ENCODE results near the gene AK6.
"Not testable (repeated sequence)": the region's sequence is repeated elsewhere in the genome, so short reads cannot be mapped to it uniquely, and the experiment has no call there.

The AK6 gene

DNA sequence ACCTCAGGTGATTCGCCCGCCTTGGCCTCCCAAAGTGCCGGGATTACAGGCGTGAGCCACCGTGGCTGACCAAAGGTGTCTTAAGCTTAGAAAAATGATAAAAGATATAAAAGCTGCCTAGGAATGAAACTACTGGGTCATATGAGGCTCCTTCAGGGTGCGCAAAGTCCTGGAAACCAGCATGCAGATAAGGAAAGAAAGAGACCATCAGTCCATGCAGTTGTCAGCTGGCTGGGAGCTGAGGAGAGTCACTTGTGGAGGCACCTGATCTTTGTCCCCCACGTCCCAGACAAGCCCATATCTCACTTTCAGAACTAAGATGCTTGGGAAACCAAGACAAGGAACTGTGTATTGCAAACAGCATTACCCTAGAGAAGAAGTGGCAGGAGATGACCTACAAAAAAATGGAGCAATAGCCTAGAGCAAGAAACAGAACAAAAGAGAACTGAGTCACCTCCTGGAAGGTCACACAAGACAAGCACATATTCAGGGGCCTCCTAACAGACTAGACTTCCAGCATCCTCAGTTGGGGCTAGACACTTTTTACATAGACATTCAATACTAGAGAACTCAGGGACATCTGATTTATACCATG lies 33.9 kb downstream of the AK6 start:
- no peak for DNase-seq (ENCODE audit: low read depth in 2 of 2)

DNA sequence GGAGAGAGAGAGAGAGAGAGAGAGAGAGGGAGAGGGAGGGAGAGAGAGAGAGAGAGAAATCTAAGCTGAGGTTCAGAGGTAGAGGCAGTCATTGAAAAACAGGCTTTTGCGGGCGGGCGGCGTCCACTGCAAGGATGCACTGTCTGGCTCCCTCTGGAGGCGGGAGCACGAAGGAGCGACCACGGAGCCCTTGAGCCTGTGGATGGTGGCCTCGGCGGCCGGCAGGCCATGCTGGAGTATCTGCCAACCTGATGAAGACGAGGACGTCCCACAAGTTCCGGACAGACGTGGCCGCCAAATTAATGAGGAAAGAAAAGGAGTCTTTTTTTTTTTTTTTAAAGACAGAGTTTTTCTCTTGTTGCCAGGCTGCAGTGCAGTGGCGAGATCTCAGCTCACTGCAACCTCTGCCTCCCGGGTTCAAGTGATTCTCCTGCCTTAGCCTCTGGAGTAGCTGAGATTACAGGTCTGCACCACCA lies 34.5 kb downstream of the AK6 start:
- peak; percentile 35 to 48 for DNase-seq (ENCODE audit: low read depth in 2 of 2)

- DNase-seq (ENCODE audit: low read depth in 2 of 2) = not testable (repeated sequence)
Measured at GRCh38 chr5:69333668-69334315, 35.5 kb downstream of the AK6 start.

DNA sequence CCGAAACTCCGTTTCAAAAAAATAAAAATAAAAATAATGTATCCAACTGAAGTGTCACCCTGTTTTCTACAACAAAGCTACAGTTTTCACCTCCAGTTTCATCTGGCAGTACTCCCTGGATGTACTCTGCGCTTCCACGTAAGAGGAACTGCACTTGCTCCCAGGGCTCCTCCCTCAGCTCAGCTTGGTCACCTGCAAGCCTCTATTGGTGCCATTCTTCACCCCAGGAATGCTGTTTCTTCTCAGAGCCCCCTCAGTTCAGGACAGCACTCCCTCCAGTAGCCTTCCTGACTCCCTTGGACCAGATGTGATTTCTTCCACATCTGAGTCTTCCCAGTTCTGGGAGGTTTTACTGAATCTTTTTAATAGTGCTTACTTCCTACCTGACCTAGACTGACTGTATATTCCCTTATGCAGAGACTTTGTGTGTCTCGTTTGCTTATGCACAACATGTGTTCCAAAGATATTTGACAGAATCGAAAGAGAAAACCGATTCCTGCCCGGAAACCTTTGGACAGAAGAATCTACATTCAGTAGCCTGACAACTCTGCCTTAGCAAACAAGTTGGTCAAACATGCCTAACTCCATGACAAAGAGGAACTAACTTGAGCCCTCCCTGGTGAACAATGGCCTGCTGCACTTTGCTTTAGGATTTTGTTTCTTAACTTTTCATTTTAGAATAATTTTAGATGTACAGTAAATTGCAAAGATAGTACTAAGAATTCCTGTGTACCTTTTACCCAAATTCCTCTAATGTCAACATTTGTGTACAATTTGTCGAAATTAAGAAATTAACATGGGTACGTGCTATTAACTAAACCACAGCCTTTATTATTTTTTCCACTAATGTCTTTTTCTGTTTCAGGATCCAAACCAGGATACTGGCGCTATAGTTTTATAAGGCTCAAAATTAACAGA lies 37.5 kb downstream of the AK6 start:
- no peak for DNase-seq (ENCODE audit: low read depth in 2 of 2)

DNA sequence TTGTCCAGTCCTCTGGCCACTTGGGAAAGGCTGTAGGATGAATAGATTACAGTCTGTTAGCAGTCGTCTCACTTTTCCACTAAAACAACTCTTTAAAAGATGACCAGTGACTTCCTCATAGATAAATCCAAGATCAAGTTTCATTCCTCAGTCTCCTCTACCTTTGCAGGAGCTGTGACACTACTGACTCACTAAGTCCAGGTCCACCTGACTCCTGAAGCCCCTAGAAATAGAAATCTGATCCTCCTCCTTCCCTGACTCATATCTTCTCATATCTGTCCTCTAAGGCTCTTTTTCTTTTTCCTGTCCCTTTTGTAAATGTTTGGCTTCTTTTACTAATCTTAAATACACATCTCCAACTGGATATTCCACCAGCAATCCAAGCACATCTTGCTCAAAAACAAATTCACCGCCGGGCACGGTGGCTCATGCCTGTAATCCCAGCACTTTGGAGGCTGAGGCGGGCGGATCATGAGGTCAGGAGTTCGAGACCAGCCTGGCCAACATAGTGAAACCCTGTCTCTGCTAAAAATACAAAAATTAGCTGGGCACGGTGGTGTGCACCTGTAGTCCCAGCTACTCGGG lies 39.3 kb downstream of the AK6 start:
- DNase-seq (ENCODE audit: low read depth in 2 of 2) = no peak

DNA sequence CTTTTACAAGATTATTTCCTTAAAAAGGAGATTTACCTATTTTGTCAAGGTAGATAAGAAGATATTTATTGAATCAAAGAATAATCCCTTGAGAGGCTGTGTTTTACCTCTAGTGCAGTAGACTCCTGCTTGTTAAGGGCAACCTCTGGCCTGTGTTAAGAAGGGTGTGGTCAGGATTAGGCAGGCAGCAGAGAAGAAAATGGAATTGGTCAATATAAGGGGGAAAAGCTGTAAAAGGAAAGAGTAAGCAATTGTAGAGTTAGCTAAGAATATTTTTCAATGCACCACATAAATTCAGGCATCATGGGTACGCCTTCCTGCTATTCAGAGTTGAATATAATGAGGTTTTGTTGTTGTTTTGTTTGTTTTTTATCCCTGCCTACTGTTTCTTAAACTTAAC lies 43.0 kb downstream of the AK6 start:
- no peak for DNase-seq (ENCODE audit: low read depth in 2 of 2)

DNA sequence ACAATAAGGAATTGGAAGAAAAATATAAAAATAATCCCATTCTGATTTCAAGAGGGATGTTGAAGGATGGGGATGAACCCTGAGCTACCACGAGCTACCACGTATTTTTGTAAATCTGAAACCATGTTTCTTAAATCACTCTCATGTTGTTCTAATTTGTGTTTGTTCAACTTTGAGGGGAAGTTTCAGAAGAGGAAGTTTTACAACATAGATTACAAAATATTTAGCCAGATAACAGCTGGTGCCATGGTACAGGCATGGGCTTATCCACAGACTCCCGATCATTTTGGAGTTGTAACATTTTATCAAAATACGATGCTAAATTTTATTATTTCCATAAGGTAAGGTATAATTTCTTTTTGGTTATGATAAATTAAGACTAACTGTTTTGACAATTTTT lies 51.9 kb downstream of the AK6 start:
- no peak for DNase-seq (ENCODE audit: low read depth in 2 of 2)

- no peak for DNase-seq (ENCODE audit: low read depth in 2 of 2)
Measured at GRCh38 chr5:69315972-69316371, 53.3 kb downstream of the AK6 start.

GRCh38 chr5:69313428-69313827 lies 55.9 kb downstream of the AK6 start:
- no peak for DNase-seq (ENCODE audit: low read depth in 2 of 2)

DNA sequence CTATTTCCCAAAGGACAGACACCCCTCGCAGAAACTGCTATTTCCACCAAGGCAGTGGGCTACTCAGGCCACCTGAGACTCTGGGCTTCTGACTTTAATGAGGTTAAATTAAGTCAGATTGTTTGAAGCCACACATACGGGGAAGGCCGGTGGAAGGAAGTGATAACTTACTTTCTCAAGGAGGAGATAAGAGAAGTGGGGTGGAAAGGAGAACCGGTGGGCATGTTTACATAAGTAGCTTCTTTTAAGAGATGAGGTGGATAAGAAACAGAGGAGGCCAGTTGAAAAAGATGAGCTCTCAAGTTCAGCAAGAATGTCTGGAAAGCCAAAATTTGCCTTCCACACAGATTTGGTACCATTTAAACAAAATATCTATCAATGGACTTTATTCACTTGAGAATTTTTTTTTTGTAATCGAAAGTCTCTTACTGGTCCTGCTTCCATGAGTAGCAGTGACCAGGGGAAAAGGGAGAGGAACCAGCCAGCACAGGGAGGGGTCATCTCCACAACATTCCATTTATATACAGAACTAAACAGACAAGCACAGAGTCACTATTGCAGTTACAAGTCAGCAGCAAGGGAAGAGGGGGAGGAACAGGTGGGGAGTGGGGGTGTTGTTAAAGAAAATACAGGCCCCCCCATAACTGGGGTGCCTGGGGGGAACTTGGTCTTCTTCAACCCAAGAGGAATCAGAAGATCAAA lies 56.7 kb downstream of the AK6 start:
- no peak for DNase-seq (ENCODE audit: low read depth in 2 of 2)

- DNase-seq (ENCODE audit: low read depth in 2 of 2) = no peak
Measured at GRCh38 chr5:69309380-69309779, 59.9 kb downstream of the AK6 start.

- DNase-seq (ENCODE audit: low read depth in 2 of 2) = no peak
Measured at GRCh38 chr5:69308046-69308553, 61.2 kb downstream of the AK6 start.

GRCh38 chr5:69305512-69305911 lies 63.8 kb downstream of the AK6 start:
- no peak for DNase-seq (ENCODE audit: low read depth in 2 of 2)

All from activated CD8-positive, alpha-beta memory T cell treated with anti-CD3 and anti-CD28 coated beads for 4 hours (primary cell).